Measurements from ENCODE around the gene C1orf167. TPM values are rescaled to one million over a fixed set of nuclear protein-coding genes. Genes with fewer than 3 reads are reported as not detected.

Gene C1orf167
- total RNA-seq, 1 experiment from 2014 or later, result not detected

DNA sequence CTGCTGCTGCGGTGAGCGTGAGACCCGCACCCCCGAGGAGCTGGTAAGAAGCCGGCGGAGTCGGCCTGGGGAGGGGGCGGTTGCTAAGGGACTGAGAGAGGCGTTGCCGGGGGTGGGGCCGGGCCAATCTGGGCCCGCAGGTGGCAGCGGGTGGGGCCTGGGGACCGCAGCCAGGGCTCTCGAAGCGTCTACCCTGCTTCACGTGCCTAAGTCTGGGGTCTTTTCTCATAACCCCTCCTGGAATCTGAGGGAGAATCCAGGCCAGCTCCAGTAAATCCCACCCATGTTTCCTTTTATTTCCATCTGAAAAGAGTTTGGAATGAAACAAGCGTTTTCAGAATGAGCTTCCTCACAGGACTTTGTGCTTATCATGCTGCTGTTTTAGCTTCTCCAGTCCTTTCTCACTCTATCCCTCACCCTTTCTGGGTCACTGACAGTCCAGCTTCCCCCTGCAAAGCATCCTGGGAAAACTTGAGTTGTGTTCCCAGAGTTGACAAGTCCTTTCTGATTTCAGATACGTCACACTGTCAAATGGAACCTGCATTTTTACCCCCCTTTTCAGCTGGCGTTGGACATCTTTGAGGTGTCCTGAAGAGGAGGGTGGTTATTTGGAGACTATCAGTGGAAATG, 44.4 kb downstream of the C1orf167 start:
- Histone ChIP-seq H3K4me3 (ENCODE audit: low read length) (peak overlapping the region; percentile 74), H3K36me3 (ENCODE audit: insufficient read depth, low read length) (peaks cover 18% of the 10 kb centered on the region; the same call in 1 of the 2 replicates), H3K79me2 (ENCODE audit: low read length) (peaks cover 55% of the 10 kb centered on the region), H3K27ac (ENCODE audit: low read length) (peak overlapping the region; percentile 58), H3K27me3 (ENCODE audit: low read length) (no peaks in the 10 kb centered on the region), H2AFZ (ENCODE audit: low read length) (peak overlapping the region; percentile 71; the same call in 1 of the 2 replicates), H3K9ac (ENCODE audit: low read length) (peak overlapping the region; percentile 74), H3K4me2 (ENCODE audit: low read depth, low read length, poor library complexity, severe bottlenecking) (peak overlapping the region; percentile 82), H3K9me3 (ENCODE audit: low read length) (no peaks in the 10 kb centered on the region), H3K4me1 (ENCODE audit: low read length) (peaks cover 48% of the 10 kb centered on the region), H4K20me1 (ENCODE audit: insufficient read depth, low read depth, low read length) (no peaks in the 10 kb centered on the region), H3K9me2 (replicated peaks; ENCODE audit: insufficient read depth, low read length) (no peaks in the 10 kb centered on the region)
- peak; percentile 53 for DNase-seq

DNA sequence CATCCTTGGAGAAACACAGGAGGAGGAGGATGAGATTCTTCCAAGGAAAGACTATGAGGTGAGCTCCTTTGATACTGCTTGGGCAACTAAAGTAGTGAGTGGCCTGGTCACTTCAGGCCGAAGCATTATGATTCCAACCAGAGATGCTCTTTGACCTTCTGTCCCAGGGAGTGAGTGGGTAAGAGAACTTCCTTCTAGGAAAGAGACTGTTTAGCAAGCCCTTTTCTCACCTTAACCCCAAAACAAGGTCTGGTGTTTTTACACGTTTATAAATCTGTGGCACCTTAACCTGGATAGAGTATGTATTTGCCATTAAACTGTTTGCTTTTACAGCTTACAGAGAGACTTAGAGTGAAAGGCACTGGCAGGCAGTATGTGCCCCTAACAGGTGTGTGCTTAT, 45.1 kb downstream of the C1orf167 start:
- no peak for DNase-seq
- Histone ChIP-seq H3K36me3 (ENCODE audit: insufficient read depth, low read length) (peaks cover 18% of the 10 kb centered on the region; the same call in 1 of the 2 replicates), H3K4me3 (ENCODE audit: low read length) (peak overlapping the region; percentile 74), H3K27ac (ENCODE audit: low read length) (peak overlapping the region; percentile 58), H3K9ac (ENCODE audit: low read length) (peak overlapping the region; percentile 74), H3K4me2 (ENCODE audit: low read depth, low read length, poor library complexity, severe bottlenecking) (peak overlapping the region; percentile 82), H3K4me1 (ENCODE audit: low read length) (peaks cover 48% of the 10 kb centered on the region), H2AFZ (ENCODE audit: low read length) (no peak overlapping the region), H4K20me1 (ENCODE audit: insufficient read depth, low read depth, low read length) (no peaks in the 10 kb centered on the region), H3K9me3 (ENCODE audit: low read length) (no peaks in the 10 kb centered on the region), H3K9me2 (replicated peaks; ENCODE audit: insufficient read depth, low read length) (no peaks in the 10 kb centered on the region), H3K79me2 (ENCODE audit: low read length) (peaks cover 55% of the 10 kb centered on the region), H3K27me3 (ENCODE audit: low read length) (no peaks in the 10 kb centered on the region)

DNA sequence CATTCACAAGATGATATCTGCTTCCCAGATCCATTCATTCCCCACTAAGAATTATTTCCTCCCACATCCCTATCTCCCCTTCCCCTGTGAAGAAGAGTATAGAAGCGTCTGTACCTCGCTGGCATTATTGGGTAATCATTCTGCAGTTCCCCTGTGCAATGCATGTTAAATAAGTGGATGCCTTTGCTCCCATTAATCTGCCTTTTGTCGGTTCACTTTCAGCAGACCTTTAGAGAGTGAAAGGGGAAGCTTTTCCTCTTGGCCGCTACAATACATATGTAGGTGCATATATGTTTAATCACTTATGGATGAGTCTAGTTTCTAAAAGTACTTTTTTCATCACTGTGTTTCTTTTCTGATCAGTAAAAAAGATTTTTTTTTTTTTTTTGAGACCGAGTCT, 51.0 kb downstream of the C1orf167 start:
- H3K9me2 ChIP-seq (replicated peaks; ENCODE audit: insufficient read depth, low read length), result no peaks in the 10 kb centered on the region
- peaks cover 47% of the 10 kb centered on the region for H3K36me3 ChIP-seq (ENCODE audit: insufficient read depth, low read length)
- H3K4me2 ChIP-seq (ENCODE audit: low read depth, low read length, poor library complexity, severe bottlenecking), result no peak overlapping the region
- H4K20me1 ChIP-seq (ENCODE audit: insufficient read depth, low read depth, low read length), result no peaks in the 10 kb centered on the region
- H3K79me2 ChIP-seq (ENCODE audit: low read length), result peaks cover 44% of the 10 kb centered on the region
- H3K4me3 ChIP-seq (ENCODE audit: low read length), result no peak overlapping the region
- no peak for DNase-seq
- H3K9me3 ChIP-seq (ENCODE audit: low read length), result no peaks in the 10 kb centered on the region
- H3K27ac ChIP-seq (ENCODE audit: low read length), result peak overlapping the region; percentile 88
- no peak overlapping the region for H3K9ac ChIP-seq (ENCODE audit: low read length)
- H3K4me1 ChIP-seq (ENCODE audit: low read length), result peaks cover 29% of the 10 kb centered on the region
- no peaks in the 10 kb centered on the region for H3K27me3 ChIP-seq (ENCODE audit: low read length)
- no peak overlapping the region for H2AFZ ChIP-seq (ENCODE audit: low read length)

DNA sequence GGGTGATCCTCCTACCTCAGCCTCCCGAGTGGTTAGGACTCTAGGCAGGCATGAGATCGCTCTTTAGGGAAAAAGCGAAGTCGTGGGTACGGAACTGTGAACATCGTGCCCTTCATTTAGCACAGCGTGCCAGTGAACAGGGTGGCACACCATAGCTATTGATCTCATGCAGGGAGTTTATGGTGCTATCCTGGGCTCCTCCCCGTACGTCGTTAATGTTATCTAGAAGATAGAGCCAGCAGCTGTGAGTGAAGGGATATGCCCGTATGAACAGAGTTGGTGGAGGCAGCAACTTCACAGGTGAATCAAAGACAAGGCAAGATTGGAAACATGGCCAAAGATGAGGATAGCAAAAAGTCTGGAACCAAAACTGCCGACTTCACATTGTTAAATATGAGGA, 55.2 kb downstream of the C1orf167 start:
- H4K20me1 ChIP-seq (ENCODE audit: insufficient read depth, low read depth, low read length), result no peaks in the 10 kb centered on the region
- no peak overlapping the region for H3K9ac ChIP-seq (ENCODE audit: low read length)
- peaks cover 38% of the 10 kb centered on the region for H3K36me3 ChIP-seq (ENCODE audit: insufficient read depth, low read length)
- DNase-seq, result no peak
- H3K9me2 ChIP-seq (replicated peaks; ENCODE audit: insufficient read depth, low read length), result no peaks in the 10 kb centered on the region
- H3K27me3 ChIP-seq (ENCODE audit: low read length), result no peaks in the 10 kb centered on the region
- H2AFZ ChIP-seq (ENCODE audit: low read length), result no peak overlapping the region
- no peak overlapping the region for H3K27ac ChIP-seq (ENCODE audit: low read length)
- peaks cover 25% of the 10 kb centered on the region for H3K4me1 ChIP-seq (ENCODE audit: low read length)
- no peaks in the 10 kb centered on the region for H3K9me3 ChIP-seq (ENCODE audit: low read length)
- H3K79me2 ChIP-seq (ENCODE audit: low read length), result peaks cover 18% of the 10 kb centered on the region
- H3K4me3 ChIP-seq (ENCODE audit: low read length), result no peak overlapping the region
- H3K4me2 ChIP-seq (ENCODE audit: low read depth, low read length, poor library complexity, severe bottlenecking), result no peak overlapping the region

DNA sequence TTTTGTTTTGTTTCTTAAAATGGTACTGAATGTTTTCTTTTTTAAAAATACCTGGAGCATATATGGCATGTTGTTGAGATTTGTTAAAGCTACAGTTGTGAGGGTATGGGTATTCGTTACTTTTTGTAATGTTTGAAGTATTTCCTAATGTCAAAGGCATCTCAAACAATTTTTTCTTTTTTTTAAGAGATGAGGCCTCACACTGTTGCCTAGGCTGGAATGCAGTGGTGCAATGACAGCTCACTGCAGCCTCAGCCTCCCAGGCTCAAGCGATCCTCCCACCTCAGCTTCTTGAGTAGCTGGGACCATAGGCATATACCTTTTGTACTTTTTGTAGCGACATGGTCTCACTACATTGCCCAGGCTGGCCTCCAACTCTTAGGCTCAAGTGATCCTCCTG, 60.1 kb downstream of the C1orf167 start:
- no peak overlapping the region for H2AFZ ChIP-seq (ENCODE audit: low read length)
- no peaks in the 10 kb centered on the region for H4K20me1 ChIP-seq (ENCODE audit: insufficient read depth, low read depth, low read length)
- H3K9ac ChIP-seq (ENCODE audit: low read length), result no peak overlapping the region
- H3K9me3 ChIP-seq (ENCODE audit: low read length), result no peaks in the 10 kb centered on the region
- no peak overlapping the region for H3K27ac ChIP-seq (ENCODE audit: low read length)
- no peak for DNase-seq
- H3K4me1 ChIP-seq (ENCODE audit: low read length), result no peaks in the 10 kb centered on the region
- H3K4me2 ChIP-seq (ENCODE audit: low read depth, low read length, poor library complexity, severe bottlenecking), result no peak overlapping the region
- H3K79me2 ChIP-seq (ENCODE audit: low read length), result no peaks in the 10 kb centered on the region
- no peak overlapping the region for H3K4me3 ChIP-seq (ENCODE audit: low read length)
- no peaks in the 10 kb centered on the region for H3K27me3 ChIP-seq (ENCODE audit: low read length)
- peaks cover 13% of the 10 kb centered on the region for H3K36me3 ChIP-seq (ENCODE audit: insufficient read depth, low read length)
- no peaks in the 10 kb centered on the region for H3K9me2 ChIP-seq (replicated peaks; ENCODE audit: insufficient read depth, low read length)

DNA sequence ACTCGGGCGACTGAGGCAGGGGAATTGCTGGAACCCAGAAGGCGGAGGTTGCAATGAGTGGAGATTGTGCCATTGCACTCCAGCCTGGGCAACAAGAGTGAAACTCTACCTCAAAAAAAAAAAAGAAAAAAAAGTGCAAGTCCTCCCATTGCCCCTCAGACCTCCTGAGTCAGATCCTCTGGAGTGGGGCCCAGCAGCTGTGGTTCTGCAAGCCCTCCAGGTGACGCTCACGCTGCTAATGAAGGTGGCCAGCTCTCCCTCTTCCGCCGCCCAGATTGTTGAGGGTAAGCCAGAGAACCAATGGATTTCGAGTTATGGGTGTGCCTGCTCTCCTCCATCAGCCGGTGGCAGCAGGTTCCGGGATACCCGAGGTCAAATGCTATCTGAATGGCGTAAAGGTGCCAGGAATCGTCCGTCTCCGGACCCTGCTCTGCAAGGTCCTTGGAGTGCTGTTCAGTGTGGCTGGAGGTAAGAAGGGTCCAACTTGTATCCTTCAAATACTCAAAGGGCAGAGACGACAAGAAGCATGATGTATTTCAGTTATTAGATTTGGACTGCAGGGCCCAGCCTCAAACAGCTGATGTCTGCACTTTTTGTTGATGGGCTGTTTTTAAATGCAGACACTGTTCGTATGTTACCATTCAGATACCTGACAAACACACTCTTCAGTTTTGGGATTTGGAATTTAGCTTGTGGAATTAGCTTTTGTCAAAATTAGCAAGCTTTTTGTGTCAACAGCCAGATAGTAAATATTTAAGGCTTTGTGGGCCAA, 61.6 kb downstream of the C1orf167 start:
- Histone ChIP-seq H3K9ac (ENCODE audit: low read length) (no peak overlapping the region), H3K4me3 (ENCODE audit: low read length) (no peak overlapping the region), H3K79me2 (ENCODE audit: low read length) (no peaks in the 10 kb centered on the region), H3K9me2 (replicated peaks; ENCODE audit: insufficient read depth, low read length) (no peaks in the 10 kb centered on the region), H2AFZ (ENCODE audit: low read length) (no peak overlapping the region), H3K27ac (ENCODE audit: low read length) (no peak overlapping the region), H3K9me3 (ENCODE audit: low read length) (no peaks in the 10 kb centered on the region), H3K27me3 (ENCODE audit: low read length) (no peaks in the 10 kb centered on the region), H3K4me1 (ENCODE audit: low read length) (no peaks in the 10 kb centered on the region), H3K36me3 (ENCODE audit: insufficient read depth, low read length) (peaks cover 15% of the 10 kb centered on the region), H3K4me2 (ENCODE audit: low read depth, low read length, poor library complexity, severe bottlenecking) (no peak overlapping the region), H4K20me1 (ENCODE audit: insufficient read depth, low read depth, low read length) (no peaks in the 10 kb centered on the region)
- DNase-seq, result no peak

DNA sequence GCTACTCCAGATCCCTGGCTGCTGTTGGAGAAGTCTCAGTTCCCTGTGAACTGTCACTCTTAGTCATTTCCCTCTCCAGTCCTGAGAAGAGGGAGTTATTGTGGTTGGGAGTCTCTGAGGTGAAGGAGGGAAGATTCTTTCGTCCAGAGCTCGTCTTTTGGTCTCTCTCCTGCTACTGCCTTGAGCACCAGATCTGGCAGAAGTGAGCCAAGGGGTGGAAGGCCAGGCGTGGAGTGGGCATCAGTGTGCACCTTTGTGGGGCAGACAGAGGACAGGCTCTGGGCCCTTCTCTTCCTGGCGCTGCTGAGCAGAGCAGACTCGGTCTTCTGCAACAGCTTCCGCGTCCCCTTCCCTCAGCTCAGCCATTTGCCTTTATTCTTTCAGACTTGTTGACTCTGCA, 63.1 kb downstream of the C1orf167 start:
- DNase-seq, result no peak

DNA sequence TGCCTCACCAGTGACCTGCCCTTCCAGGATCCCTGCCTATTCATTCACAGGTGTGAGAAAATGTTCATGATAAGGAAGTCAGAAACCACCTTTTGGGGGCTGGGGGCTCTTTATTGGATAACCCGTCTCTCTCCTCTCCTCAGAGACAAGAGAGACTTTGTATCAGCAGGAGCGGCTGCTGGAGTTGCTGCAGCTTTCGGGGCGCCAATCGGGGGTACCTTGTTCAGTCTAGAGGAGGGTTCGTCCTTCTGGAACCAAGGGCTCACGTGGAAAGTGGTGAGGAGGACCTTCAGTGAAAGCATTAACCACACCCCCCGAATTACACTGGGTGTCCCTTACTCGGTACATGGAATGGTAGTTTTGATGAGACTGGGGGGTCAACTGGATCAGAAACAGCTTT, 65.0 kb downstream of the C1orf167 start:
- H3K4me2 ChIP-seq (ENCODE audit: low read depth, low read length, poor library complexity, severe bottlenecking), result no peak overlapping the region
- peaks cover 12% of the 10 kb centered on the region for H3K36me3 ChIP-seq (ENCODE audit: insufficient read depth, low read length)

More for the DNA sequence above, 63.1 kb downstream of the C1orf167 start:
- Histone ChIP-seq H3K27ac (ENCODE audit: low read length) (no peak overlapping the region), H3K27me3 (ENCODE audit: low read length) (no peaks in the 10 kb centered on the region), H3K4me1 (ENCODE audit: low read length) (no peaks in the 10 kb centered on the region), H3K79me2 (ENCODE audit: low read length) (no peaks in the 10 kb centered on the region), H3K9me3 (ENCODE audit: low read length) (no peaks in the 10 kb centered on the region), H3K4me2 (ENCODE audit: low read depth, low read length, poor library complexity, severe bottlenecking) (no peak overlapping the region), H3K9ac (ENCODE audit: low read length) (no peak overlapping the region), H3K36me3 (ENCODE audit: insufficient read depth, low read length) (peaks cover 10% of the 10 kb centered on the region), H3K4me3 (ENCODE audit: low read length) (no peak overlapping the region), H3K9me2 (replicated peaks; ENCODE audit: insufficient read depth, low read length) (no peaks in the 10 kb centered on the region), H4K20me1 (ENCODE audit: insufficient read depth, low read depth, low read length) (no peaks in the 10 kb centered on the region), H2AFZ (ENCODE audit: low read length) (no peak overlapping the region)

More for the DNA sequence above, 65.0 kb downstream of the C1orf167 start:
- Histone ChIP-seq H3K9me3 (ENCODE audit: low read length) (no peaks in the 10 kb centered on the region), H3K27me3 (ENCODE audit: low read length) (no peaks in the 10 kb centered on the region), H3K9ac (ENCODE audit: low read length) (no peak overlapping the region), H4K20me1 (ENCODE audit: insufficient read depth, low read depth, low read length) (no peaks in the 10 kb centered on the region), H3K79me2 (ENCODE audit: low read length) (no peaks in the 10 kb centered on the region), H3K4me3 (ENCODE audit: low read length) (no peak overlapping the region), H2AFZ (ENCODE audit: low read length) (no peak overlapping the region), H3K27ac (ENCODE audit: low read length) (no peak overlapping the region), H3K4me1 (ENCODE audit: low read length) (no peaks in the 10 kb centered on the region), H3K9me2 (replicated peaks; ENCODE audit: insufficient read depth, low read length) (no peaks in the 10 kb centered on the region)
- DNase-seq, result no peak
